Mesenchymal stem cell (in vitro differentiated cells and primary cell): ENCODE results near the gene PPTC7.

Experiments used
- DNase-seq: peaks from one replicate; pipeline ENCODE4 v3.0.0-alpha.2; 2013
- H2AFZ ChIP-seq: one replicate; pipeline ENCODE4 v1.6.1; 2013; ENCODE audit warnings: low read depth, mild to moderate bottlenecking, control low read depth, inconsistent platforms, low read length, moderate library complexity
- H2AK5ac ChIP-seq: 2 replicates; pipeline ENCODE4 v1.6.1; 2013; ENCODE audit warnings: low read length, moderate library complexity, mild to moderate bottlenecking, inconsistent platforms; ENCODE audit not compliant: severe bottlenecking
- H2BK120ac ChIP-seq: one replicate; pipeline ENCODE4 v1.6.1; 2013; ENCODE audit warnings: low read depth, mild to moderate bottlenecking, inconsistent platforms, low read length, moderate library complexity
- H2BK12ac ChIP-seq, 2 experiments: one replicate each; pipeline ENCODE4 v1.6.1; 2013; ENCODE audit warnings: inconsistent platforms in 2 of 2, low read length in 2 of 2, mild to moderate bottlenecking in 2 of 2, moderate library complexity in 2 of 2, control low read depth in 1 of 2
- H2BK15ac ChIP-seq: one replicate; pipeline ENCODE4 v1.6.1; 2013; ENCODE audit warnings: mild to moderate bottlenecking, low read depth, inconsistent platforms; ENCODE audit not compliant: poor library complexity, severe bottlenecking
- H2BK5ac ChIP-seq: 2 replicates; pipeline ENCODE4 v1.6.1; 2013; ENCODE audit warnings: low read depth, mild to moderate bottlenecking, low read length, control low read depth, inconsistent platforms; ENCODE audit not compliant: poor library complexity, severe bottlenecking
- H3K14ac ChIP-seq, 2 experiments: one replicate each; pipeline ENCODE4 v1.6.1; 2013; ENCODE audit warnings: inconsistent platforms in 2 of 2, low read length in 2 of 2, control low read depth in 1 of 2, mild to moderate bottlenecking in 1 of 2, moderate library complexity in 1 of 2
- H3K18ac ChIP-seq, 2 experiments: one replicate each; pipeline ENCODE4 v1.6.1; 2013; ENCODE audit warnings: inconsistent platforms in 2 of 2, low read length in 2 of 2, control low read depth in 1 of 2, low read depth in 1 of 2, mild to moderate bottlenecking in 1 of 2
- H3K23ac ChIP-seq, 2 experiments: one replicate each; pipeline ENCODE4 v1.6.1; 2013; ENCODE audit warnings: inconsistent platforms in 2 of 2, low read length in 2 of 2, mild to moderate bottlenecking in 2 of 2, moderate library complexity in 2 of 2, control low read depth in 1 of 2
- H3K27ac ChIP-seq: 2 replicates; pipeline ENCODE4 v1.5.1; 2013; ENCODE audit warnings: mild to moderate bottlenecking, moderate library complexity, low read length, control low read depth, inconsistent platforms; ENCODE audit not compliant: poor library complexity, severe bottlenecking
- H3K27me3 ChIP-seq, 2 experiments: 2 replicates each; pipeline versions ENCODE4 v1.6.1 to v1.7.0; 2013; ENCODE audit warnings: low read length in 2 of 2, mild to moderate bottlenecking in 2 of 2, moderate library complexity in 2 of 2, control low read depth in 1 of 2, inconsistent platforms in 1 of 2; ENCODE audit not compliant: control insufficient read depth in 1 of 2, insufficient read depth in 1 of 2
- H3K36me3 ChIP-seq, 2 experiments: 2 replicates each; pipeline versions ENCODE4 v1.6.1 to v1.7.0; 2013; ENCODE audit warnings: low read length in 2 of 2, control low read depth in 1 of 2, inconsistent platforms in 1 of 2, low read depth in 1 of 2, mild to moderate bottlenecking in 1 of 2; ENCODE audit not compliant: insufficient read depth in 2 of 2, control insufficient read depth in 1 of 2
- H3K4ac ChIP-seq, 2 experiments: one replicate each; pipeline ENCODE4 v1.6.1; 2013; ENCODE audit warnings: inconsistent platforms in 2 of 2, low read length in 2 of 2, mild to moderate bottlenecking in 2 of 2, moderate library complexity in 2 of 2, control low read depth in 1 of 2, low read depth in 1 of 2
- H3K4me1 ChIP-seq: 2 replicates; pipeline ENCODE4 v1.6.1; 2013; ENCODE audit warnings: low read depth, low read length, control low read depth; ENCODE audit not compliant: control insufficient read depth, insufficient read depth
- H3K4me2 ChIP-seq: 2 replicates; pipeline ENCODE4 v1.6.1; 2013; ENCODE audit warnings: low read length, mild to moderate bottlenecking, inconsistent platforms; ENCODE audit not compliant: poor library complexity, severe bottlenecking
- H3K4me3 ChIP-seq, 2 experiments: 2 replicates each; pipeline versions ENCODE4 v1.5.1 to v1.7.0; 2013; ENCODE audit warnings: low read length in 2 of 2, mild to moderate bottlenecking in 2 of 2, control low read depth in 1 of 2, low read depth in 1 of 2; ENCODE audit not compliant: insufficient read depth in 1 of 2
- H3K79me1 ChIP-seq: replicated peaks from 2 replicates; pipeline ENCODE4 v1.6.1; 2013; ENCODE audit warnings: mild to moderate bottlenecking, control low read depth, low read length, inconsistent platforms; ENCODE audit not compliant: poor library complexity, severe bottlenecking
- H3K9ac ChIP-seq: 2 replicates; pipeline ENCODE4 v1.7.0; 2013; ENCODE audit warnings: mild to moderate bottlenecking, low read length, moderate library complexity
- H3K9me3 ChIP-seq: 2 replicates; pipeline ENCODE4 v1.7.0; 2013; ENCODE audit warnings: mild to moderate bottlenecking, low read length; ENCODE audit not compliant: control insufficient read depth
- H4K8ac ChIP-seq: one replicate; pipeline ENCODE4 v1.6.1; 2013; ENCODE audit warnings: inconsistent platforms, mild to moderate bottlenecking, low read length, moderate library complexity
- H4K91ac ChIP-seq: one replicate; pipeline ENCODE4 v1.6.1; 2013; ENCODE audit warnings: mild to moderate bottlenecking, low read length, inconsistent platforms
- WGBS: methylation state at CpG from one replicate; pipeline ENCODE4 v1.1.7; 2013; ENCODE audit warnings: mixed read lengths; 5-methylcytosine and 5-hydroxymethylcytosine counted together

The PPTC7 gene

DNA sequence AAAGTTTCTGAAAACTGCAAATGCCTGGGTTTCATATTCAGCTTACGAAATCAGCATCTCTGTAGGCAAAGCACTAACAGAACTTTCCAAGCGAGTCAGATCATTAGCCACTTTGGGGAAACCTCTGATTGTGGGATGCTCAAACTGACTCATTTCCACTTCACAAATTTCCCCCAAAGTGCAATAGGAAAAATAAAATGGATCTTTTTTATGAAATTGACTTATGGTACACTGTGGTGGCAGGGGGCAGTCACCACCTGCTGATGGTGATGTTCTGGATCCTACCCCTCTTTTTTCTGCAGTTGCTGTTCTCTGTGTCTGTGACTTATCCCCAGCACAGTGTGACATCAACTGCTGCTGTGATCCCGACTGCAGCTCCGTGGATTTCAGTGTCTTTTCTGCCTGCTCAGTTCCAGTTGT lies 36.4 kb upstream of the PPTC7 start:
- H3K9ac ChIP-seq, result no peak overlapping the region
- H3K4me1 ChIP-seq, result no peaks in the 10 kb centered on the region
- no peak overlapping the region for H3K14ac ChIP-seq
- H3K4me2 ChIP-seq, result no peak overlapping the region
- no peak overlapping the region for H2AK5ac ChIP-seq
- H2AFZ ChIP-seq, result no peak overlapping the region
- no peaks in the 10 kb centered on the region for H3K27me3 ChIP-seq
- no peak overlapping the region for H3K4ac ChIP-seq
- H2BK5ac ChIP-seq, result no peak overlapping the region
- no peaks in the 10 kb centered on the region for H3K9me3 ChIP-seq
- H2BK15ac ChIP-seq, result no peak overlapping the region
- no peak overlapping the region for H2BK120ac ChIP-seq
- peaks cover 6% of the 10 kb centered on the region for H3K79me1 ChIP-seq
- DNase-seq, result peak; percentile 10
- H3K36me3 ChIP-seq, result peaks cover 8 to 14% of the 10 kb centered on the region in 2 experiments
- H3K18ac ChIP-seq, result no peak overlapping the region
- no peak overlapping the region for H4K8ac ChIP-seq
- H3K4me3 ChIP-seq, result no peak overlapping the region
- H3K23ac ChIP-seq, result no peak overlapping the region
- whole genome bisulfite sequencing, result 88% methylated on average over 4 of the region's 4 CpGs
- H4K91ac ChIP-seq, result no peak overlapping the region
- H3K27ac ChIP-seq, result no peak overlapping the region
- no peak overlapping the region for H2BK12ac ChIP-seq

GRCh38 chr12:110616471-110617115 lies 33.5 kb upstream of the PPTC7 start:
- Histone ChIP-seq H2BK120ac (no peak overlapping the region), H3K9ac (no peak overlapping the region), H3K4me2 (no peak overlapping the region), H4K8ac (no peak overlapping the region), H3K18ac (no peak overlapping the region), H3K4me1 (no peaks in the 10 kb centered on the region), H3K27ac (no peak overlapping the region), H3K4me3 (no peak overlapping the region), H3K4ac (no peak overlapping the region), H2AFZ (no peak overlapping the region), H2AK5ac (no peak overlapping the region), H3K36me3 (peaks cover 3 to 8% of the 10 kb centered on the region in 2 experiments), H2BK5ac (no peak overlapping the region), H3K14ac (no peak overlapping the region), H2BK15ac (no peak overlapping the region), H4K91ac (no peak overlapping the region), H3K23ac (no peak overlapping the region), H3K9me3 (no peaks in the 10 kb centered on the region), H2BK12ac (no peak overlapping the region), H3K79me1 (peaks cover 4% of the 10 kb centered on the region), H3K27me3 (no peaks in the 10 kb centered on the region)
- DNase-seq, result no peak
- 100% methylated on average over 3 of the region's 5 CpGs for WGBS

DNA sequence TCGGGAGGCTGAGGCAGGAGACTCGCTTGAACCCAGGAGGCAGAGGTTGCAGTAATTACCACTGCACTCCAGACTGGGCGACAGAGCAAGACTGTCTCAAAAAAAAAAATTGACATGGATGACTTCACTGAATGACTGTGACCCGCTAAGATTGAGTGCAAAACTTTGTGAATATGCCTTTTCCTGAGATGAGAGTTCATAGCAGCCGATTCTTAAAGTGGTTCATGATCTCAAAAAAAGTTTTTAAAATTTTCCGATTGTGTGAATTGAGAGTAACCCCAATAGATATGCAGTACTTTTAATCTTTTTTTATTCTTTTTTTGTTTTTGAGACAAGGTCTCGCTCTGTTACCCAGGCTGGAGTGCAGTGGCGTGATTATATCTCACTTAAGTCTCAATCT lies 32.1 kb upstream of the PPTC7 start:
- Histone ChIP-seq H3K4ac (no peak overlapping the region), H4K8ac (no peak overlapping the region), H3K79me1 (peaks cover 4% of the 10 kb centered on the region), H3K27ac (no peak overlapping the region), H3K4me3 (no peak overlapping the region), H3K36me3 (peaks cover 3 to 8% of the 10 kb centered on the region in 2 experiments), H3K14ac (no peak overlapping the region), H2BK12ac (no peak overlapping the region), H3K23ac (no peak overlapping the region), H2BK15ac (no peak overlapping the region), H3K18ac (no peak overlapping the region), H2AFZ (no peak overlapping the region), H4K91ac (no peak overlapping the region), H3K4me1 (no peaks in the 10 kb centered on the region), H2BK5ac (no peak overlapping the region), H3K4me2 (no peak overlapping the region), H3K27me3 (no peaks in the 10 kb centered on the region), H3K9me3 (no peaks in the 10 kb centered on the region), H3K9ac (no peak overlapping the region), H2BK120ac (no peak overlapping the region), H2AK5ac (no peak overlapping the region)
- DNase-seq, result no peak
- WGBS, result 96% methylated on average over 7 of the region's 8 CpGs

DNA sequence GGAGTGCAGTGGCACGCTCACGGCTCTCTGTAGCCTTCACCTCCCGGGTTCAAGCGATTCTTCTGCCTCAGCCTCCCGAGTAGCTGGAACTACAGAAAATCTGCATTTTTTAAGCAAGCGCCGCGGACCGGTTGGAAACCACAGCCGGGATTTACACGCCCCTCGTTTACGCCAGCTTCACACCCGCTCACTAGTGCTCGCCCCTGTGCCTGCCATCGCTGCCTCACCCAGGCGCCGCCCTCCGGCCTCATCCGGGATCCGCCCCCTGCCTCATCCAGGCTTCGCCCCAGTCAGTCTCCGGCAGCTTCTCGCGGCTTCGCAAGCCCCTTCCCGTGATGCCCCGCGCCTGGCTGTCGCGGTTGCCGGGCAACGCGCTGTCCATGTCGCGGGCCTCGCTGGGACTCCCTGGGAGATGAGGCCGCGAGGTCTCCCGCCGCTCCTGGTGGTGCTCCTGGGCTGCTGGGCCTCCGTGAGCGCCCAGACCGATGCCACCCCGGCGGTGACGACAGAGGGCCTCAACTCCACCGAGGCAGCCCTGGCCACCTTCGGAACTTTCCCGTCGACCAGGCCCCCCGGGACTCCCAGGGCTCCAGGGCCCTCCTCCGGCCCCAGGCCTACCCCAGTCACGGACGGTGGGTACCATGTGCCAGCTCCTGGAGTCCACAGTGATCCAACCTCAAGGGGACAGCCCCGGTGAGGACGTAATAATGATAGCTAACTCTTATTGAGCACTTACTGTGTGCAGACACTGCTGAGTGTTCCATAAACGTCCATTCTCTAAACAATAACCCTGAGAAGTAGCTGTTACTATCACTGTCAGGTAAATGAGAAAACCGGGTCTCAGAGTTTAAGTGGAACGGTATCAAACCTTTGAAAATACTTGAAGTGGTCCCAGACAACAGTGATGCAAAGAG lies 30.9 kb upstream of the PPTC7 start, which contains the start of gene TCTN1:
TSS of gene TCTN1 (plus strand) at position 359 of the 914 bp plus-strand sequence. CDS start at position 413, 54 bp downstream.
- H2BK120ac ChIP-seq, result peak within 1 kb of the TSS; percentile 61
- 4% methylated on average over 60 of the region's 60 CpGs for WGBS
- no peak within 1 kb of the TSS for H4K91ac ChIP-seq
- peak; percentile 95 for DNase-seq
- H3K14ac ChIP-seq, result peak within 1 kb of the TSS in 1 of 2 experiments; percentile 97
- H2BK15ac ChIP-seq, result no peak within 1 kb of the TSS
- peak within 1 kb of the TSS; percentile 95 for H3K9ac ChIP-seq
- peak within 1 kb of the TSS; percentile 92 for H4K8ac ChIP-seq
- peak within 1 kb of the TSS; percentile 93 for H3K4me2 ChIP-seq
- H3K4ac ChIP-seq, result peak within 1 kb of the TSS; percentile 63 to 67
- H3K27ac ChIP-seq, result no peak within 1 kb of the TSS
- peak within 1 kb of the TSS; percentile 83 to 95 for H3K18ac ChIP-seq
- peak within 1 kb of the TSS; percentile 84 to 91 for H3K4me3 ChIP-seq
- peak within 1 kb of the TSS in 1 of 2 experiments; percentile 43 for H2BK12ac ChIP-seq
- peak within 1 kb of the TSS; percentile 98 for H2AFZ ChIP-seq
- H2AK5ac ChIP-seq, result no peak within 1 kb of the TSS
- H3K9me3 ChIP-seq, result no peaks in the 10 kb centered on the region
- no peaks in the 10 kb centered on the region for H3K27me3 ChIP-seq
- peak within 1 kb of the TSS in 1 of 2 experiments; percentile 32 for H3K23ac ChIP-seq
- no peaks in the 10 kb centered on the region for H3K4me1 ChIP-seq
- H3K36me3 ChIP-seq, result peaks cover 3 to 8% of the 10 kb centered on the region in 2 experiments
- H3K79me1 ChIP-seq, result peaks cover 4% of the 10 kb centered on the region
- H2BK5ac ChIP-seq, result no peak within 1 kb of the TSS
